ENCODE data around the gene ATRN. TPM values are rescaled to one million over a fixed set of nuclear protein-coding genes. Genes with fewer than 3 reads are reported as not detected.
A peak's percentile ranks its signal among the peaks of the same experiment; 100 is the strongest.

The ATRN gene
- total and polyA plus RNA-seq, 4 donors: 8.4 to 104 (median 46.0) TPM

GRCh38 chr20:3681352-3681930 is 210.6 kb downstream of the ATRN start:
- no peak for DNase-seq (ENCODE audit: low spot score)
- Histone ChIP-seq H3K9ac (ENCODE audit: low read depth in 1 of 2, low read length in 2 of 2) (no peak overlapping the region), H3K36me3 (ENCODE audit: control insufficient read depth in 4 of 4, insufficient read depth in 3 of 4, low read depth in 1 of 4, low read length in 3 of 4) (no peaks in the 10 kb centered on the region), H3K4me3 (ENCODE audit: low read depth in 1 of 3, low read length in 3 of 3) (peak overlapping the region in 1 of 3 donors; percentile 54), H3K27me3 (ENCODE audit: control insufficient read depth in 4 of 4, insufficient read depth in 4 of 4, low read length in 3 of 4) (peaks cover 0 to 4% (median 4%) of the 10 kb centered on the region in 4 donors), H3K4me1 (ENCODE audit: control insufficient read depth in 4 of 4, insufficient read depth in 4 of 4, low read length in 3 of 4) (peaks cover 0 to 11% (median 5%) of the 10 kb centered on the region in 4 donors), H3K9me3 (ENCODE audit: control insufficient read depth in 4 of 4, low read length in 3 of 4) (no peaks in the 10 kb centered on the region), H3K27ac (ENCODE audit: low read depth in 1 of 2, low read length in 2 of 2) (no peak overlapping the region)
- WGBS: 15% methylated on average over 32 of the region's 32 CpGs
- TF ChIP-seq REST (IDR thresholded peaks at IDR 0.05): no peak
- no peak for TF ChIP-seq RXRA (IDR thresholded peaks at IDR 0.05)
- no peak for TF ChIP-seq RAD21 (IDR thresholded peaks at IDR 0.05)
- TF ChIP-seq CTCF (IDR thresholded peaks at IDR 0.05; ENCODE audit: low read depth, low read length, missing input control): no peak
- TF ChIP-seq MAX (IDR thresholded peaks at IDR 0.05): no peak
- no peak for TF ChIP-seq EGR1 (IDR thresholded peaks at IDR 0.05; ENCODE audit: low read depth in 2 of 2)
- no peak for TF ChIP-seq NR2F2 (IDR thresholded peaks at IDR 0.05)
- TF ChIP-seq ZBTB33 (IDR thresholded peaks at IDR 0.05): no peak
- no peak for TF ChIP-seq FOXA1 (IDR thresholded peaks at IDR 0.05)
- TF ChIP-seq JUND (IDR thresholded peaks at IDR 0.05): no peak
- TF ChIP-seq YY1 (IDR thresholded peaks at IDR 0.05): no peak
- no peak for TF ChIP-seq HNF4A (conservative IDR thresholded peaks at IDR 0.05)
- no peak for TF ChIP-seq SP1 (IDR thresholded peaks at IDR 0.05)
- no peak for TF ChIP-seq ATF3 (IDR thresholded peaks at IDR 0.05)
- TF ChIP-seq GABPA (IDR thresholded peaks at IDR 0.05 in 1 of 2, conservative IDR thresholded peaks at IDR 0.05 in 1 of 2): no peak

Measured in liver (tissue), 9 donors.